ENCODE data around the gene PIAS2. TPM values are rescaled to one million over a fixed set of nuclear protein-coding genes. Genes with fewer than 3 reads are reported as not detected.
A peak's percentile ranks its signal among the peaks of the same experiment; 100 is the strongest.

Gene PIAS2
- total and polyA plus RNA-seq, 2 experiments from 2014 or later, result 18.4 to 30.7 TPM

- no peak for DNase-seq (ENCODE audit: low spot score)
- Histone ChIP-seq H3K9me3 (ENCODE audit: low read depth) (no peaks in the 10 kb centered on the region), H2AFZ (no peak overlapping the region), H4K20me1 (ENCODE audit: insufficient read depth, poor library complexity, severe bottlenecking) (no peaks in the 10 kb centered on the region), H3K4me2 (no peak overlapping the region), H3K36me3 (replicated peaks; ENCODE audit: insufficient read depth, low read depth) (no peaks in the 10 kb centered on the region), H3K4me3 (no peak overlapping the region), H3K27ac (no peak overlapping the region), H3K9me2 (replicated peaks; ENCODE audit: insufficient read depth) (no peaks in the 10 kb centered on the region), H3K79me2 (no peaks in the 10 kb centered on the region), H3K27me3 (no peaks in the 10 kb centered on the region), H3K4me1 (ENCODE audit: insufficient read depth) (no peaks in the 10 kb centered on the region)
- TF ChIP-seq EZH2 (IDR thresholded peaks at IDR 0.05; ENCODE audit: borderline replicate concordance) (no peak), EZH2phosphoT487 (IDR thresholded peaks at IDR 0.05; ENCODE audit: low read depth, severe bottlenecking, unreplicated experiment) (no peak), CTCF (IDR thresholded peaks at IDR 0.05; ENCODE audit: poor library complexity) (no peak)
- 97% methylated on average over 4 of the region's 4 CpGs for WGBS (ENCODE audit: low lambda C conversion rate, missing lambda C conversion rate)
These were observed 40.9 kb upstream of the PIAS2 start for GRCh38 chr18:46958209-46958608.

DNA sequence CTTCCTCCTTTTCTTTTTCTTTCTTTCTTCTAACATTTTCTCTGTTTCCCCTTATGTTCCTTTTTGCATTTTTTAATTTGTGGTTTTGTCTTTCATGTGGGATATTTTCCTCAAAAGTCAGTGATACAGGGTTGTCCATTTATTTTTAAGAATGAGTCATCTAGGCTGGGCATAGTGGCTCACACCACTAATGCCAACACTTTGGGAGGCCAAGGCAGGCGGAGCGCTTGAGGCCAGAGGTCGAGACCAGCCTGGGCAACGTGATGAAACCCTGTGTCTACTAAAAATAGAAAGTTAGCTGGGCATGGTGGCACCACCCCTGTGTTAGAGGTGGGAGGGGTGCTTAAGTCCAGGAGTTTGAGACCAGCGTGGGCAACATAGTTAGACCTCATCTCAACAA lies 35.9 kb upstream of the PIAS2 start:
- no peak for DNase-seq (ENCODE audit: low spot score)
- H2AFZ ChIP-seq, result no peak overlapping the region
- H3K4me3 ChIP-seq, result no peak overlapping the region
- H3K27ac ChIP-seq, result no peak overlapping the region
- no peaks in the 10 kb centered on the region for H3K27me3 ChIP-seq
- 66% methylated on average over 5 of the region's 5 CpGs for WGBS (ENCODE audit: low lambda C conversion rate, missing lambda C conversion rate)
- no peaks in the 10 kb centered on the region for H4K20me1 ChIP-seq (ENCODE audit: insufficient read depth, poor library complexity, severe bottlenecking)
- H3K9me3 ChIP-seq (ENCODE audit: low read depth), result no peaks in the 10 kb centered on the region
- TF ChIP-seq EZH2phosphoT487 (IDR thresholded peaks at IDR 0.05; ENCODE audit: low read depth, severe bottlenecking, unreplicated experiment) (no peak), CTCF (IDR thresholded peaks at IDR 0.05; ENCODE audit: poor library complexity) (no peak)
- H3K4me1 ChIP-seq (ENCODE audit: insufficient read depth), result no peaks in the 10 kb centered on the region
- no peaks in the 10 kb centered on the region for H3K36me3 ChIP-seq (replicated peaks; ENCODE audit: insufficient read depth, low read depth)
- H3K9me2 ChIP-seq (replicated peaks; ENCODE audit: insufficient read depth), result no peaks in the 10 kb centered on the region
- no peak overlapping the region for H3K4me2 ChIP-seq
- no peaks in the 10 kb centered on the region for H3K79me2 ChIP-seq

GRCh38 chr18:46950064-46950656 lies 32.9 kb upstream of the PIAS2 start:
- no peak overlapping the region for H3K4me2 ChIP-seq
- H3K27ac ChIP-seq, result no peak overlapping the region
- 41% methylated on average over 5 of the region's 5 CpGs for WGBS (ENCODE audit: low lambda C conversion rate, missing lambda C conversion rate)
- no peak overlapping the region for H3K4me3 ChIP-seq
- H3K9me3 ChIP-seq (ENCODE audit: low read depth), result no peaks in the 10 kb centered on the region
- no peaks in the 10 kb centered on the region for H3K4me1 ChIP-seq (ENCODE audit: insufficient read depth)
- no peaks in the 10 kb centered on the region for H3K9me2 ChIP-seq (replicated peaks; ENCODE audit: insufficient read depth)
- TF ChIP-seq EZH2 (IDR thresholded peaks at IDR 0.05; ENCODE audit: borderline replicate concordance) (no peak), EZH2phosphoT487 (IDR thresholded peaks at IDR 0.05; ENCODE audit: low read depth, severe bottlenecking, unreplicated experiment) (no peak), CTCF (IDR thresholded peaks at IDR 0.05; ENCODE audit: poor library complexity) (peak; percentile 44)
- H4K20me1 ChIP-seq (ENCODE audit: insufficient read depth, poor library complexity, severe bottlenecking), result no peaks in the 10 kb centered on the region
- DNase-seq (ENCODE audit: low spot score), result peak; percentile 16
- H3K79me2 ChIP-seq, result no peaks in the 10 kb centered on the region
- H3K36me3 ChIP-seq (replicated peaks; ENCODE audit: insufficient read depth, low read depth), result no peaks in the 10 kb centered on the region
- H3K27me3 ChIP-seq, result no peaks in the 10 kb centered on the region
- no peak overlapping the region for H2AFZ ChIP-seq
